ENCODE measurements around the gene EPHB2. TPM values are rescaled to one million over a fixed set of nuclear protein-coding genes. Genes with fewer than 3 reads are reported as not detected.

Gene EPHB2
- total RNA-seq, 6 experiments from 2014 or later = 0.24 to 1.8 (median 0.62) TPM

DNA sequence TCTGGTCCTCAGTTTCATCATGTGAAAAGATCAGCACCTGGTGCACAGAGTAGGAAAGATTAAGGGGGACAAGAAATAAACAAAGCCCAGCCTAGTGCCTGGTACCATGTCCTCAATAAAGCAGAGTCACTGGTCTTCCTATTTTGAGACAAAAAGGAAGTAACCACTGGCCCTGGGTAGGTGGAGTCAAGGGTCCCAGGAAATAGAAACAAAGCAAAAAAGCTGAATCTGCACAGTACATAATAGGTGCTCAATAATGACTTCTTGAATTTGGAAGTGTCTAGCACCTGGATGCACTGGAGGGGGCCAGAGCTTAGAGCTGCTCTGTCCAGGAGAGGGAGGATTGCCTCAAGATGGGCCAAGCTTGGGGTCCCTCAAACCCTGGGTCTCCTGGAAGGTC lies 1.9 kb upstream of the EPHB2 start:
- ATAC-seq (peak in 1 of 4 donors; percentile 11), DNase-seq (no peak)
- Histone ChIP-seq H3K27me3 (no peaks in the 10 kb centered on the region), H3K27ac (no peak overlapping the region), H3K4me3 (no peak overlapping the region), H3K4me1 (peaks cover 0 to 11% (median 0%) of the 10 kb centered on the region in 4 donors), H3K36me3 (no peaks in the 10 kb centered on the region), H3K9me3 (no peaks in the 10 kb centered on the region)
- intact Hi-C loops (cut with DNase I) = loop anchor here in 1 of 2 donors (10.0 kb wide), 1 partner anchor 246 kb away; no protein-coding TSS in a partner anchor
- no peak for TF ChIP-seq POLR2A (IDR thresholded peaks at IDR 0.05)
- TF ChIP-seq, protein P1, sequence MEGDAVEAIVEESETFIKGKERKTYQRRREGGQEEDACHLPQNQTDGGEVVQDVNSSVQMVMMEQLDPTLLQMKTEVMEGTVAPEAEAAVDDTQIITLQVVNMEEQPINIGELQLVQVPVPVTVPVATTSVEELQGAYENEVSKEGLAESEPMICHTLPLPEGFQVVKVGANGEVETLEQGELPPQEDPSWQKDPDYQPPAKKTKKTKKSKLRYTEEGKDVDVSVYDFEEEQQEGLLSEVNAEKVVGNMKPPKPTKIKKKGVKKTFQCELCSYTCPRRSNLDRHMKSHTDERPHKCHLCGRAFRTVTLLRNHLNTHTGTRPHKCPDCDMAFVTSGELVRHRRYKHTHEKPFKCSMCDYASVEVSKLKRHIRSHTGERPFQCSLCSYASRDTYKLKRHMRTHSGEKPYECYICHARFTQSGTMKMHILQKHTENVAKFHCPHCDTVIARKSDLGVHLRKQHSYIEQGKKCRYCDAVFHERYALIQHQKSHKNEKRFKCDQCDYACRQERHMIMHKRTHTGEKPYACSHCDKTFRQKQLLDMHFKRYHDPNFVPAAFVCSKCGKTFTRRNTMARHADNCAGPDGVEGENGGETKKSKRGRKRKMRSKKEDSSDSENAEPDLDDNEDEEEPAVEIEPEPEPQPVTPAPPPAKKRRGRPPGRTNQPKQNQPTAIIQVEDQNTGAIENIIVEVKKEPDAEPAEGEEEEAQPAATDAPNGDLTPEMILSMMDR (IDR thresholded peaks at IDR 0.05) = no peak

DNA sequence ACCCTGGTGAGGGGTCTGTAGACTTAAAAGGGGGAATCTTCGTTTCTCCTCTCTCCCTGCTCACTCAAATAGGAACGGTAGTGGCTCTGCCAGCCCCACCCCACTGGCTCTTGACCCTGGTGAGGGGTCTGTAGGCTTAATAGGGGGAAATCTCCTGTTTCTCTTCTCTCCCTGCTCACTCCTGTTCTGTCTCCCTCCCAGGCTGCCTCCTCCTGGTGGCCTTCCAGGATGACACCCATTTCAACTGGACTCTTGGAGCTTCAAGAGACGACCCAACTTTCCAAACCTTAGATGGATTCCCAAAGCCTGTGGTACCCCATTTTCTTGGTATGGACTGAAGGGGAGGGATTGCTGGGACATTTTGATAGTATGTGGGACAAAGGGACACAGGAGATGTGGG lies 1.4 kb upstream of the EPHB2 start:
- DNase-seq = no peak
- ATAC-seq = no peak
- H3K4me1 ChIP-seq = peaks cover 0 to 11% (median 0%) of the 10 kb centered on the region in 4 donors
- no peaks in the 10 kb centered on the region for H3K9me3 ChIP-seq
- H3K27me3 ChIP-seq = no peaks in the 10 kb centered on the region
- no peak overlapping the region for H3K27ac ChIP-seq
- no peak overlapping the region for H3K4me3 ChIP-seq
- TF ChIP-seq, protein P1 (IDR thresholded peaks at IDR 0.05) = no peak
- TF ChIP-seq POLR2A (IDR thresholded peaks at IDR 0.05) = no peak
- intact Hi-C loops (cut with DNase I) = loop anchor here in 1 of 2 donors (10.0 kb wide), 1 partner anchor 246 kb away; no protein-coding TSS in a partner anchor
- H3K36me3 ChIP-seq = no peaks in the 10 kb centered on the region
- 80% methylated on average over 2 of the region's 3 CpGs for WGBS (ENCODE audit: insufficient coverage, low coverage, low lambda C conversion rate, missing lambda C conversion rate)

DNA sequence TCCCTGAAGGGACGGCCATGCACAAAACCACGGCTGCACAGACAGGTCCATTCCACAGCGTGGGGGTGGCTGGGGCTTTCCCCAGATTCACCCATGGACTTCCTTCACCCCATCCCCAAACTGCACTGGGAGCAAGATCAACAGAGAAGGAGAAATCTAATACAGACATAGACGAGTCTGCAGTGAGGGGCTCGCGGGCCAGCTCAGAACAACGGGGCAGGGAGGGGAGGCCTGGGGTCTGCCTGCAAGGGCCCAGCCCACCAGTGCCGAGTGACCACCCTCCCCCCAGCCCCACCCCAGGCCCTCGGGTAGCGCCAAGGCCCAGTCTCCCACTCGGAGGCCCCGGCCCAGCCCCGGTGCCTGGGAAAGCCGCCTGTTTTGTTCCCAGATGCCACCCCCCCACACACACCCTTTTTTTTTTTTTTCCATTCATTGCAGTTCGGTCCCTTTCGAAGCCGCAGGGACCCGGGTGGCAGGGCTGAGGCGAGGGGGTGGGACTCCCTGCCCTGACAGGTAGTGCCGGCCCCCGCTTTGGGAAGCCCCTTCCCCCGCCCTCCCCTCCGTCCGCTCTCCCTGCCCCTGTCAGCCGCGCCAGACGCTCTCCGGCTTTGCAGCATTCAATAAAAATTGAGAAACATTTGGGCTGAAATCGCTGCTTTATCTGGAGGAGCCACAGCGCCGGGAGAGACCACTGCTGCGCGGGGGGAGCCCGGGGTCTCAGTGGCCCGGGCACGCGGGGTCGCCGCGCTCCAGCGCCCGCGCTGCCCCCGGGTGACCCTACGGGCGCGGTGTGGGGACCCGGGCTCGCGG lies 543 bp upstream of the EPHB2 start:
- H3K4me1 ChIP-seq = peaks cover 0 to 11% (median 0%) of the 10 kb centered on the region in 4 donors
- intact Hi-C loops (cut with DNase I) = loop anchor here in 1 of 2 donors (10.0 kb wide), 1 partner anchor 245 kb away; no protein-coding TSS in a partner anchor
- H3K27me3 ChIP-seq = no peaks in the 10 kb centered on the region
- H3K36me3 ChIP-seq = no peaks in the 10 kb centered on the region
- TF ChIP-seq, protein P1 (IDR thresholded peaks at IDR 0.05) = no peak
- no peak for TF ChIP-seq POLR2A (IDR thresholded peaks at IDR 0.05)
- ATAC-seq = peak; percentile 60 to 82 (median 78)
- WGBS (ENCODE audit: insufficient coverage, low coverage, low lambda C conversion rate, missing lambda C conversion rate) = 5% methylated on average over 12 of the region's 50 CpGs
- peak; percentile 66 to 76 (median 71) for DNase-seq
- no peak overlapping the region for H3K27ac ChIP-seq
- H3K9me3 ChIP-seq = no peaks in the 10 kb centered on the region
- H3K4me3 ChIP-seq = peak overlapping the region; percentile 16 to 29 (median 25)

DNA sequence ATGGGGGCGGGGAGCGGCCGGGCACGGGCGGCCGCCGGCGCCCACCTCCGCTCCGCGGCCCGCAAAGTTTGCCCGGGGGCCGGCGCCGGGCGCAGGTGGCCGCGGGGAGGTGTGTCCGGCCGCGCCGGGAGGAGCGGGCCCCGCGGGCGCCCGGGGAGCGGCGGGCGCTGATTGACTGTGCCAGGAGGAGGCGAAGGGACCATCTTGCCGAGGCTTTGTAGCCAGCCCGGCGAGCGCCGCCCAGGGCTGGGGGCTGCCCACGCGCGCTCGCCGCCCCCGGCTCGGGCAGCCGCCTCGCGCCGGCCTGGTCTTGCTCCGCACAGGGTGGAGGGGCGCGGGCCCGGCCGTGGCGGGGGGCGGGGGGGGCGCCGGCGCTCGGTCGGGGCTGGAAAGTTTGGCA lies 432 bp downstream of the EPHB2 start:
- intact Hi-C loops (cut with DNase I) = no loop called here
- WGBS (ENCODE audit: insufficient coverage, low coverage, low lambda C conversion rate, missing lambda C conversion rate) = no CpG with 5 or more reads among the region's 60 CpGs
- ATAC-seq = no peak
- Histone ChIP-seq H3K9me3 (no peaks in the 10 kb centered on the region), H3K36me3 (no peaks in the 10 kb centered on the region), H3K27ac (no peak overlapping the region), H3K27me3 (no peaks in the 10 kb centered on the region), H3K4me3 (peak overlapping the region in 2 of 3 donors; percentile 20 to 29), H3K4me1 (peaks cover 0 to 11% (median 0%) of the 10 kb centered on the region in 4 donors)
- TF ChIP-seq, protein P1 (IDR thresholded peaks at IDR 0.05) = no peak
- TF ChIP-seq POLR2A (IDR thresholded peaks at IDR 0.05) = no peak
- DNase-seq = no peak
